Measurements from ENCODE around the gene SPOCK1. TPM values are rescaled to one million over a fixed set of nuclear protein-coding genes. Genes with fewer than 3 reads are reported as not detected.

The SPOCK1 gene
- total RNA-seq, 1 donor from 2014 or later, result 28.6 TPM

- Histone ChIP-seq H3K4me1 (no peaks in the 10 kb centered on the region), H3K27ac (replicated peaks) (no peak overlapping the region), H3K36me3 (no peaks in the 10 kb centered on the region), H3K9me3 (replicated peaks) (no peaks in the 10 kb centered on the region), H3K4me3 (no peak overlapping the region), H3K27me3 (ENCODE audit: low read depth) (peaks cover 50% of the 10 kb centered on the region)
- DNase-seq, result no peak
- no peak for TF ChIP-seq CTCF (IDR thresholded peaks at IDR 0.05; ENCODE audit: borderline replicate concordance)
- intact Hi-C loops (cut with micrococcal nuclease), result no loop called here
Measured at GRCh38 chr5:137516961-137517360, 17.8 kb upstream of the SPOCK1 start.

- TF ChIP-seq CTCF (IDR thresholded peaks at IDR 0.05; ENCODE audit: borderline replicate concordance), result no peak
- H3K36me3 ChIP-seq, result no peaks in the 10 kb centered on the region
- H3K27ac ChIP-seq (replicated peaks), result no peak overlapping the region
- H3K4me3 ChIP-seq, result no peak overlapping the region
- H3K9me3 ChIP-seq (replicated peaks), result no peaks in the 10 kb centered on the region
- peaks cover 48% of the 10 kb centered on the region for H3K27me3 ChIP-seq (ENCODE audit: low read depth)
- H3K4me1 ChIP-seq, result no peaks in the 10 kb centered on the region
- DNase-seq, result no peak
- intact Hi-C loops (cut with micrococcal nuclease), result no loop called here
Measured at GRCh38 chr5:137516251-137516797, 17.2 kb upstream of the SPOCK1 start.

GRCh38 chr5:137515238-137515637, 16.1 kb upstream of the SPOCK1 start:
- H3K27ac ChIP-seq (replicated peaks), result no peak overlapping the region
- no peak for DNase-seq
- H3K9me3 ChIP-seq (replicated peaks), result no peaks in the 10 kb centered on the region
- TF ChIP-seq CTCF (IDR thresholded peaks at IDR 0.05; ENCODE audit: borderline replicate concordance), result no peak
- H3K27me3 ChIP-seq (ENCODE audit: low read depth), result peaks cover 58% of the 10 kb centered on the region
- H3K36me3 ChIP-seq, result no peaks in the 10 kb centered on the region
- intact Hi-C loops (cut with micrococcal nuclease), result no loop called here
- H3K4me3 ChIP-seq, result no peak overlapping the region
- no peaks in the 10 kb centered on the region for H3K4me1 ChIP-seq

- no peak for DNase-seq
- H3K27me3 ChIP-seq (ENCODE audit: low read depth), result peaks cover 49% of the 10 kb centered on the region
- no peaks in the 10 kb centered on the region for H3K9me3 ChIP-seq (replicated peaks)
- no peak for TF ChIP-seq CTCF (IDR thresholded peaks at IDR 0.05; ENCODE audit: borderline replicate concordance)
- no peaks in the 10 kb centered on the region for H3K36me3 ChIP-seq
- H3K4me3 ChIP-seq, result no peak overlapping the region
- H3K4me1 ChIP-seq, result no peaks in the 10 kb centered on the region
- intact Hi-C loops (cut with micrococcal nuclease), result no loop called here
- no peak overlapping the region for H3K27ac ChIP-seq (replicated peaks)
Measured at GRCh38 chr5:137510671-137511070, 11.5 kb upstream of the SPOCK1 start.

GRCh38 chr5:137507150-137507549, 8.0 kb upstream of the SPOCK1 start:
- Histone ChIP-seq H3K4me3 (no peak overlapping the region), H3K27me3 (ENCODE audit: low read depth) (peaks cover 45% of the 10 kb centered on the region), H3K27ac (replicated peaks) (no peak overlapping the region), H3K4me1 (no peaks in the 10 kb centered on the region), H3K36me3 (no peaks in the 10 kb centered on the region), H3K9me3 (replicated peaks) (no peaks in the 10 kb centered on the region)
- no peak for TF ChIP-seq CTCF (IDR thresholded peaks at IDR 0.05; ENCODE audit: borderline replicate concordance)
- intact Hi-C loops (cut with micrococcal nuclease), result no loop called here
- DNase-seq, result no peak

Data from left ventricle myocardium inferior (tissue), 1 donor.